Suprapubic skin (tissue), 4 donors: Measurements from ENCODE around the gene CCN5.

Source experiments
- EP300 ChIP-seq: sonication (generic); formaldehyde crosslinking; IDR thresholded peaks from one replicate; pipeline ENCODE4 v1.6.1; 2017; ENCODE audit warnings: antibody characterized with exemption
- POLR2A ChIP-seq, 2 donors: fragments of 450-650 bp; IDR thresholded peaks; one replicate each; pipeline ENCODE4 v1.6.1; 2017; ENCODE audit warnings: antibody characterized with exemption in 2 of 2, mild to moderate bottlenecking in 2 of 2, moderate library complexity in 2 of 2
- POLR2AphosphoS5 ChIP-seq, 3 donors: sonication (generic); formaldehyde crosslinking; IDR thresholded peaks; one replicate each; pipeline ENCODE4 v1.6.1; 2017; ENCODE audit warnings: antibody characterized with exemption in 3 of 3
- TF ChIP-seq, protein P1 (sequence below), 2 donors: fragments of 200-600 bp in 1 of 2; fragments of 450-650 bp in 1 of 2; sonication (generic) in 1 of 2; IDR thresholded peaks; one replicate each; pipeline ENCODE4 v1.5.1; 2016 to 2019; ENCODE audit warnings: antibody characterized with exemption in 2 of 2, mild to moderate bottlenecking in 1 of 2, moderate library complexity in 1 of 2

DNA sequence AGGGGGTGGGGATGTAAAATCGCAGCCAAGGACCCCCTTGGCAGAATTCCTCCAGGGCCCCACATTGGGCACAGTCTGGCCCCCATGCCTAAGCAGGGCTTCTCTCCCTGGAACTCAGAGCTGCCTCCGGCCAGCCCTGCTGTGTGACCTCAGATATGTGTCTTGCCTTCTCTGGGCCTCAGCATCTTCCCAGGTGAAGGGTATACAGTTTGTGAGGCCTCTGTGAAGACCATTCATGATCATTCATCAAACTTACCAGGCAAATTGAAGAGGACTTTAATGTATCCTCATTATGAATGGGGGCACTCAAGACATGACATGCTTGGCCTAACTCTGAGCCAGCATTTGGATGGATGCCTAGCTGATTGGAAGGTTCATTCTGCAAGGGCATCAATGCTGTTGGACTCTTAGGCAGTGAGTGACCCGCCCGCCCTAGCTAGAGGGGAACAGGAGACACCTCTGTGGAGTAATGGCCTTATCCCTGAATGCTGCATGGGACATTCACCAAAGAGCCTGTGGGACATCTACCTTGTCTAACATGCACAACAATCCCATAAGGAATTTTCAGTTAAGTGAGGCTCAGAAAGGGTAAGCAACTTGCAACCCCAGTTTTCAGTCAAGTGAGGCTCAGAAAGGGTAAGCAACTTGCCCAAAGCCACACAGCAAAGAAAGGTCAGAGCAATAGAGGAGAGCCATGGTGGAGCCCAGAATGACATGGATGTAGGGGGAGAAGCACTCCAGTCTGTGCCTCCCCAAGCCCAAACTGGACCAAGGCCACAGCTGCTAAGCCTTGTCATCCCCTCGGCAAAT is 535 bp downstream of the CCN5 start:
- TF ChIP-seq, protein P1, sequence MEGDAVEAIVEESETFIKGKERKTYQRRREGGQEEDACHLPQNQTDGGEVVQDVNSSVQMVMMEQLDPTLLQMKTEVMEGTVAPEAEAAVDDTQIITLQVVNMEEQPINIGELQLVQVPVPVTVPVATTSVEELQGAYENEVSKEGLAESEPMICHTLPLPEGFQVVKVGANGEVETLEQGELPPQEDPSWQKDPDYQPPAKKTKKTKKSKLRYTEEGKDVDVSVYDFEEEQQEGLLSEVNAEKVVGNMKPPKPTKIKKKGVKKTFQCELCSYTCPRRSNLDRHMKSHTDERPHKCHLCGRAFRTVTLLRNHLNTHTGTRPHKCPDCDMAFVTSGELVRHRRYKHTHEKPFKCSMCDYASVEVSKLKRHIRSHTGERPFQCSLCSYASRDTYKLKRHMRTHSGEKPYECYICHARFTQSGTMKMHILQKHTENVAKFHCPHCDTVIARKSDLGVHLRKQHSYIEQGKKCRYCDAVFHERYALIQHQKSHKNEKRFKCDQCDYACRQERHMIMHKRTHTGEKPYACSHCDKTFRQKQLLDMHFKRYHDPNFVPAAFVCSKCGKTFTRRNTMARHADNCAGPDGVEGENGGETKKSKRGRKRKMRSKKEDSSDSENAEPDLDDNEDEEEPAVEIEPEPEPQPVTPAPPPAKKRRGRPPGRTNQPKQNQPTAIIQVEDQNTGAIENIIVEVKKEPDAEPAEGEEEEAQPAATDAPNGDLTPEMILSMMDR (IDR thresholded peaks at IDR 0.05): no peak
- no peak for TF ChIP-seq EP300
- no peak for TF ChIP-seq POLR2A (IDR thresholded peaks at IDR 0.05)
- no peak for TF ChIP-seq POLR2AphosphoS5 (IDR thresholded peaks at IDR 0.05)
